Vagina (tissue), 2 donors: ENCODE data around the gene TEAD2.

Experiments used
- POLR2A ChIP-seq, 2 donors: fragments of 450-650 bp; IDR thresholded peaks; one replicate each; pipeline ENCODE4 v1.6.1; 2017; ENCODE audit warnings: antibody characterized with exemption in 2 of 2, mild to moderate bottlenecking in 2 of 2, moderate library complexity in 2 of 2
- TF ChIP-seq, protein P1 (sequence below), 3 experiments: fragments of 450-650 bp in 2 of 3; fragments of 200-600 bp in 1 of 3; sonication (generic) in 1 of 3; IDR thresholded peaks; one replicate each; pipeline ENCODE4 v1.5.1; 2017 to 2019; ENCODE audit warnings: antibody characterized with exemption in 3 of 3, mild to moderate bottlenecking in 2 of 3, moderate library complexity in 2 of 3

DNA sequence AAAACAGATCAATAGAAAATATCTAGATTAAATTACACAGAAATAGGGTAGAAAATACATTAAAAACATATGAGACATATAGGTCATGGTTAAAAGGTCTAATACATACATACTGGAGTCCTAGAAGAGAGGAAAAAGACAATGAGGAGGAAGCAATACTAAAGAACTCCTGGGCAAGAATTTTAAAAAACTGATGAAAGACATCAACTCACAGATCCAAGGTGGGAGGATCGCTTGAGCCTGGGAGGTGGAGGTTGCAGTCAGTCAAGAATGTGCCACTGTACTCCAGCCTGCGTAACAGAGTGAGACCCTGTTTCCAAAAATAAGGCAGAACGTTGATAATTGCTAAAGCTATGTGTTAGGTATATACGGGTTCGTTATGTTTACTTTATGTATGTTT, 20.4 kb upstream of the TEAD2 start:
- TF ChIP-seq, protein P1, sequence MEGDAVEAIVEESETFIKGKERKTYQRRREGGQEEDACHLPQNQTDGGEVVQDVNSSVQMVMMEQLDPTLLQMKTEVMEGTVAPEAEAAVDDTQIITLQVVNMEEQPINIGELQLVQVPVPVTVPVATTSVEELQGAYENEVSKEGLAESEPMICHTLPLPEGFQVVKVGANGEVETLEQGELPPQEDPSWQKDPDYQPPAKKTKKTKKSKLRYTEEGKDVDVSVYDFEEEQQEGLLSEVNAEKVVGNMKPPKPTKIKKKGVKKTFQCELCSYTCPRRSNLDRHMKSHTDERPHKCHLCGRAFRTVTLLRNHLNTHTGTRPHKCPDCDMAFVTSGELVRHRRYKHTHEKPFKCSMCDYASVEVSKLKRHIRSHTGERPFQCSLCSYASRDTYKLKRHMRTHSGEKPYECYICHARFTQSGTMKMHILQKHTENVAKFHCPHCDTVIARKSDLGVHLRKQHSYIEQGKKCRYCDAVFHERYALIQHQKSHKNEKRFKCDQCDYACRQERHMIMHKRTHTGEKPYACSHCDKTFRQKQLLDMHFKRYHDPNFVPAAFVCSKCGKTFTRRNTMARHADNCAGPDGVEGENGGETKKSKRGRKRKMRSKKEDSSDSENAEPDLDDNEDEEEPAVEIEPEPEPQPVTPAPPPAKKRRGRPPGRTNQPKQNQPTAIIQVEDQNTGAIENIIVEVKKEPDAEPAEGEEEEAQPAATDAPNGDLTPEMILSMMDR (IDR thresholded peaks at IDR 0.05): no peak
- no peak for TF ChIP-seq POLR2A (IDR thresholded peaks at IDR 0.05)
